ENCODE data around the gene ZNF343. TPM values are rescaled to one million over a fixed set of nuclear protein-coding genes. Genes with fewer than 3 reads are reported as not detected.

The ZNF343 gene
- total and polyA plus RNA-seq, 2 experiments from 2014 or later: 2.4 to 6.4 TPM

- TF ChIP-seq ZNF462 (CRISPR knock-in tag; IDR thresholded peaks at IDR 0.05): no peak
Observed at GRCh38 chr20:2460752-2461424, 47.8 kb downstream of the ZNF343 start (continued).

GRCh38 chr20:2459981-2460751 lies 48.5 kb downstream of the ZNF343 start:
- Mint-ChIP-seq H3K27me3 (ENCODE audit: insufficient read depth, low read depth, poor library complexity) (no peaks in the 10 kb centered on the region), H3K27ac (no peak overlapping the region), H3K9me3 (no peaks in the 10 kb centered on the region; the same call in 2 of the 3 replicates), H3K36me3 (ENCODE audit: low read depth) (peaks cover 67% of the 10 kb centered on the region), H3K4me1 (no peaks in the 10 kb centered on the region), H3K4me3 (no peak overlapping the region)
- Histone ChIP-seq H2AFZ (no peak overlapping the region), H4K20me1 (replicated peaks; ENCODE audit: insufficient read depth) (peaks cover 24% of the 10 kb centered on the region), H3K9me2 (ENCODE audit: insufficient read depth) (no peaks in the 10 kb centered on the region), H3K36me3 (ENCODE audit: insufficient read depth) (peaks cover 54% of the 10 kb centered on the region), H3K4me1 (ENCODE audit: insufficient read depth) (no peaks in the 10 kb centered on the region), H3K4me2 (no peak overlapping the region), H3K27me3 (ENCODE audit: insufficient read depth) (no peaks in the 10 kb centered on the region), H3K27ac (ENCODE audit: low read depth) (no peak overlapping the region), H3F3A (replicated peaks; ENCODE audit: low read depth) (peaks cover 29% of the 10 kb centered on the region; the same call in 1 of the 2 replicates), H3K79me2 (replicated peaks; ENCODE audit: insufficient read depth) (peaks cover 15% of the 10 kb centered on the region), H3K4me3 (no peak overlapping the region)
- no peak for ATAC-seq
- no peak for TF ChIP-seq REST (IDR thresholded peaks at IDR 0.05; ENCODE audit: unreplicated experiment)
- TF ChIP-seq NANOG (IDR thresholded peaks at IDR 0.05; ENCODE audit: borderline replicate concordance): no peak
- TF ChIP-seq JUNB (IDR thresholded peaks at IDR 0.05; ENCODE audit: unreplicated experiment): no peak
- TF ChIP-seq CREB1 (CRISPR knock-in tag; IDR thresholded peaks at IDR 0.05; ENCODE audit: low read depth): no peak
- no peak for TF ChIP-seq EZH2phosphoT487 (IDR thresholded peaks at IDR 0.05; ENCODE audit: unreplicated experiment)
- TF ChIP-seq CTCF (conservative IDR thresholded peaks at IDR 0.05; ENCODE audit: low read depth in 2 of 2): no peak
- no peak for DNase-seq (ENCODE audit: low spot score)
